Progenitor cell of endocrine pancreas (in vitro differentiated cells): ENCODE data around the gene PDGFA. TPM values are rescaled to one million over a fixed set of nuclear protein-coding genes. Genes with fewer than 3 reads are reported as not detected.

ENCODE experiments used
- DNase-seq: peaks from one replicate; pipeline ENCODE4 v3.0.0; 2021; ENCODE audit warnings: low spot score; ENCODE audit not compliant: unreplicated experiment
- H3K27ac Mint-ChIP-seq: 2 replicates; pipeline ENCODE4 v1.8.0; 2021; ENCODE audit warnings: mild to moderate bottlenecking, moderate library complexity, mixed read lengths
- H3K27me3 Mint-ChIP-seq: 2 replicates; pipeline ENCODE4 v1.8.0; 2021; ENCODE audit warnings: mixed read lengths
- H3K36me3 Mint-ChIP-seq: 2 replicates; pipeline ENCODE4 v1.8.0; 2022; ENCODE audit warnings: mixed read lengths; ENCODE audit not compliant: insufficient read depth
- H3K4me1 Mint-ChIP-seq: 2 replicates; pipeline ENCODE4 v1.8.0; 2021; ENCODE audit warnings: low read depth, mixed read lengths
- H3K4me3 Mint-ChIP-seq: 2 replicates; pipeline ENCODE4 v1.8.0; 2021; ENCODE audit warnings: low read depth, mild to moderate bottlenecking, moderate library complexity, mixed read lengths
- H3K9me3 Mint-ChIP-seq: 2 replicates; pipeline ENCODE4 v1.8.0; 2021; ENCODE audit warnings: low read depth, mixed read lengths
- total RNA-seq: library from RNA; stranded (reverse); gene quantifications from 2 replicates; pipeline ENCODE4 v1.2.1, GENCODE V29; 2021
- TF ChIP-seq, protein P1 (sequence below): fragments of 200-600 bp; sonication (generic); IDR thresholded peaks from one replicate; pipeline ENCODE4 v1.5.0; 2021; ENCODE audit warnings: antibody characterized with exemption, mild to moderate bottlenecking; ENCODE audit not compliant: unreplicated experiment

The PDGFA gene
- total RNA-seq, 1 donor from 2014 or later = 86.2 TPM

DNA sequence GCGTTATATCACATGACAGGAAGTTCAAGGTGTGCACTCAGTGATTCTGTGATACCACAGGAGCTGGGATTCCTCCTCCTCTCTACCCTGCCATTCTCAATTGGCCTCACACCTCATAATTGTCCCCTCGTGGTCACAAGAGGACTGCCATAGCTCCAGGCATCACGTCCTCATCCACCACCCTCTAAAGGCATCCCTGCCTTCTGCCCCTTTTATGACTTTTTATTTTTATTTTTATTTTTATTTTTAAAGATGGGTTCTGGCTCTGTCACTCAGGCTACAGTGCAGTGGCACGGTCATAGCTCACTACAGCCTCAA, 47.0 kb downstream of the PDGFA start:
- Mint-ChIP-seq H3K4me1 (no peaks in the 10 kb centered on the region), H3K4me3 (no peak overlapping the region), H3K27me3 (no peaks in the 10 kb centered on the region), H3K36me3 (peaks cover 2% of the 10 kb centered on the region), H3K9me3 (peaks cover 11% of the 10 kb centered on the region), H3K27ac (no peak overlapping the region)
- no peak for DNase-seq
- TF ChIP-seq, protein P1, sequence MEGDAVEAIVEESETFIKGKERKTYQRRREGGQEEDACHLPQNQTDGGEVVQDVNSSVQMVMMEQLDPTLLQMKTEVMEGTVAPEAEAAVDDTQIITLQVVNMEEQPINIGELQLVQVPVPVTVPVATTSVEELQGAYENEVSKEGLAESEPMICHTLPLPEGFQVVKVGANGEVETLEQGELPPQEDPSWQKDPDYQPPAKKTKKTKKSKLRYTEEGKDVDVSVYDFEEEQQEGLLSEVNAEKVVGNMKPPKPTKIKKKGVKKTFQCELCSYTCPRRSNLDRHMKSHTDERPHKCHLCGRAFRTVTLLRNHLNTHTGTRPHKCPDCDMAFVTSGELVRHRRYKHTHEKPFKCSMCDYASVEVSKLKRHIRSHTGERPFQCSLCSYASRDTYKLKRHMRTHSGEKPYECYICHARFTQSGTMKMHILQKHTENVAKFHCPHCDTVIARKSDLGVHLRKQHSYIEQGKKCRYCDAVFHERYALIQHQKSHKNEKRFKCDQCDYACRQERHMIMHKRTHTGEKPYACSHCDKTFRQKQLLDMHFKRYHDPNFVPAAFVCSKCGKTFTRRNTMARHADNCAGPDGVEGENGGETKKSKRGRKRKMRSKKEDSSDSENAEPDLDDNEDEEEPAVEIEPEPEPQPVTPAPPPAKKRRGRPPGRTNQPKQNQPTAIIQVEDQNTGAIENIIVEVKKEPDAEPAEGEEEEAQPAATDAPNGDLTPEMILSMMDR = no peak

DNA sequence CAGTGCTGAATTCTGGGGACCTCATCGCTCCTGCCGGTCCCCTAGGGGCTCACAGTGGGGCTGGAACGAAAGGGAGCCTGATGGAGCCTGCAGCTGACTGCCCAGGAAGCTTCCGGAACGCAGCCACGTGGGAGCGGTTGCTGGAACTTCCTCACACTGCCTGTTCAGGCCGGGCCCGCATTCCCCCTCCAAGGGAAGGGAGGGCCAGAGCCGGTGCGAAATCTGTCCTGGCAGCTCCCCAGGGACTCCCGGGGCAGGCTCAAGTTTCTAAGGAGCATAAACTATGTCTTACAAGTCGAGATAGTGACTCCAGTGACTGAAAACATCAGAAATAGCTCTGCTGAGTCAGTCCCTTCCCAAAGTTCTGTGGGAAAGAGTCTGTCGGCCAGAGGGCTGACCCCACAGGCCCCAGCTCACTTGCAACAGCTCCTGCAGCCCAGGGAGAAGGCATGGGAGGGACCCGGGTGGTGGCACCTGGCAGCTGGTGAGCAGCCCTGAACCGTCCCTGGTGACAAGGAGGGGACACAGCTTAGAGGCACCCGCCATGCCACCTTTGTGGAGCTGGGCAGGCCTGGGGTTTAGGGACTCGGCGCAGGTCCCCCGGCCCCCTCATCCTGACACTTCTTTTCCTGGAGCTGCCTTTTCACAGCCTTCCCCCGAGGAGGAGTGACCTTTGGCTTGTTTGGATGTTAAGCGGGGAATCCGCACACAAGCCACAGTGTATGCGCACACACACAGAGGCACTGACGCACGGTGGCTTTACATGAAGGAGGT, 47.6 kb downstream of the PDGFA start:
- no peak for DNase-seq
- TF ChIP-seq, protein P1 = no peak
- Mint-ChIP-seq H3K27ac (no peak overlapping the region), H3K9me3 (peaks cover 11% of the 10 kb centered on the region), H3K4me1 (no peaks in the 10 kb centered on the region), H3K4me3 (no peak overlapping the region), H3K36me3 (peaks cover 2% of the 10 kb centered on the region), H3K27me3 (no peaks in the 10 kb centered on the region)

DNA sequence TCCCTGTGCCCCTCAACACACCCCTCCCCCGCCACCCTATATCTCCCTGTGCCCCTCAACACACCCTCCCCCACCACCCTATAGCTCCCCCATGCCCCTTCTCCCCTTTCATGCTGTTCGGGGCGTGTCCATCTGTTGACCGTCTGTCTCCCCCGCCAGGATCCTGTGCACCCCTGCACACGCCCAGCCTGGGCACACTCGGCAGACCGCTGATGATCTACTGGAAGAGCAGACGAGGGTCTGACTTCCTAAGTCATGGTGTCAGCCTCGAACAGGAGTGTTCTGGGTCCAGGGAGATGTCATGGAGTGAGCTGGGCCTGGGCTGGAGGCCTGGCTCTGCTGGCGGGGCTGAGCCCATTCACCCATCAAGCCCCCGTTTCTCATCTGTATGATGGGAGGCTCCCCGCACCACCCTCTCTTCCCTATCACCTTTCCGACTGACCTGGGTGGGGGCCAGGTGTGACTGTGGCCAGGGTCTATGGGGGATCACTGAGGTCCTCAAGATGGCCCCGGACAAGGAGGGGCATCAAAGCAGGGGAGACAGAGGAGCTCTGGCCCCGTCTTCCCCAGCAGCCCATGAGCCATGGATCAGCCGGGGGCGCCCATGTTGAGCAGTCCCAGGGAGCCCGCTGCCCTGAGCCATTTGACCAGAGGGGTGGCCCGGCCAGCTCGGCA, 48.3 kb downstream of the PDGFA start:
- Mint-ChIP-seq H3K9me3 (peaks cover 11% of the 10 kb centered on the region), H3K27me3 (no peaks in the 10 kb centered on the region), H3K36me3 (peaks cover 2% of the 10 kb centered on the region), H3K4me1 (no peaks in the 10 kb centered on the region), H3K4me3 (no peak overlapping the region), H3K27ac (no peak overlapping the region)
- TF ChIP-seq, protein P1 = no peak
- DNase-seq = no peak

DNA sequence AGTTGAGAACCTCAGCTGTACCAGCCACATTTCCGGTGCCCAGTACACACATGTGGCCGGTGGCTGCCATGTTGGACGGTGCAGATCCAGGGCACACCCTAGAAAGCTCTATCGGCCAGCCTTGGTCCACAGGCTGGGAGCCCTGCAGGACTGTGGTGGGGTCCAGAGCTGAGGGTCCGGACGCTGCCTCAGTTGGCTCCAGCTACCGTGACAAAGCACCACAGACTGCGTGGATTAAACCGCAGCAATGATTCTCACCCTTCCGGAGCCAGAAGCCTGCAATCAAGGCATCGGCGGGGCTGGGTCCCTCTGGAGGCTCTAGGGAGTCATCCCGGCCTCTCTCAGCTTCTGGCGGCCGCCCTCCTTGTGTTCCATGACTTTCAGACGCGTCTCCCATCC, 50.1 kb downstream of the PDGFA start:
- DNase-seq = no peak
- Mint-ChIP-seq H3K4me3 (no peak overlapping the region), H3K9me3 (peaks cover 11% of the 10 kb centered on the region), H3K36me3 (peaks cover 2% of the 10 kb centered on the region), H3K27me3 (no peaks in the 10 kb centered on the region), H3K4me1 (peaks cover 2% of the 10 kb centered on the region), H3K27ac (peak overlapping the region; percentile 85)
- TF ChIP-seq, protein P1 = no peak

DNA sequence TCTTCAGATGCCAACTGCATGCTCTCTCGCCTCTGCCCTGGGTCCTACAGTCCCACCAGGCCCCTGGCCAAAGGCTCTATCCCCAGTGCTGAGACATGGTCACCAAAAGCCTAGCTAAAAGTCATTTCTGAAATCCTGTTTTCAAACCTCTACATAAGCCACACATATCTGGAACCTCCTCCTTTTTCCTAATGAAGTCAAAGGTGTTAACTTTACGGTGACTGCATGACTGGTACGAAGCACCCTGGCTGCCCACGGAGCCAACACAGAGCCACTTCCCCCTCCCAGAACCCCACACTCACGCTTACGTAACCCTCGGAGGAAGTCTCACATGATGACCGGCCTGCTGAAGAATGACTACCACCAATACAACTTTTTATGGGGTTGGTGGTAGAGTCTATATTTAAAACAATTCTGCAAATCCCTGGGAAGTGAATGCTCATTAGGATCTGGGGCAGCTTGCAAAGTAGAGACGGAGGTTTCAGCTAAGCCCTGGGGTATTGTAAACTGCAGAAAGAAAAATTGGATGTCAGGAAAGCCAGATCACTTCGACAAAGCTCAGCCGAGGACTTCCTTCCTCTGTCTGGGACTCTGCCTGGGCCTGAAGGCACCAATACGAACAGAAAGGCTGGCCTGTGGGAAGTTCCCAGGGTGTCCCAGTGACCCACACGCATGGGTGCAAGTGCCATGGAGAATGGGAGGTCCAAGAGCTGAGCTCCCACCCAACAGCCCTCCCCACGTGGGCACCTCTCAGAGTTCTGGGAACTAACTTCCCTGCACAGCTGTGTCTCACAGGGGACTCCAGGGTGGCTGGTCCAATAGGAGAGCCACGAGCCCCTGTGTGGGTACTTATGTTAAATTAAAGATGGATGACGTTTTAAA, 50.7 kb downstream of the PDGFA start:
- H3K4me3 Mint-ChIP-seq = no peak overlapping the region
- peaks cover 2% of the 10 kb centered on the region for H3K4me1 Mint-ChIP-seq
- DNase-seq = no peak
- no peaks in the 10 kb centered on the region for H3K27me3 Mint-ChIP-seq
- H3K27ac Mint-ChIP-seq = no peak overlapping the region
- H3K9me3 Mint-ChIP-seq = peaks cover 11% of the 10 kb centered on the region
- TF ChIP-seq, protein P1 = no peak
- peaks cover 2% of the 10 kb centered on the region for H3K36me3 Mint-ChIP-seq
